ENCODE data around the gene VRK3.
A peak's percentile ranks its signal among the peaks of the same experiment; 100 is the strongest.
"Not testable (repeated sequence)": the region's sequence is repeated elsewhere in the genome, so short reads cannot be mapped to it uniquely, and the experiment has no call there.

VRK3 gene

DNA sequence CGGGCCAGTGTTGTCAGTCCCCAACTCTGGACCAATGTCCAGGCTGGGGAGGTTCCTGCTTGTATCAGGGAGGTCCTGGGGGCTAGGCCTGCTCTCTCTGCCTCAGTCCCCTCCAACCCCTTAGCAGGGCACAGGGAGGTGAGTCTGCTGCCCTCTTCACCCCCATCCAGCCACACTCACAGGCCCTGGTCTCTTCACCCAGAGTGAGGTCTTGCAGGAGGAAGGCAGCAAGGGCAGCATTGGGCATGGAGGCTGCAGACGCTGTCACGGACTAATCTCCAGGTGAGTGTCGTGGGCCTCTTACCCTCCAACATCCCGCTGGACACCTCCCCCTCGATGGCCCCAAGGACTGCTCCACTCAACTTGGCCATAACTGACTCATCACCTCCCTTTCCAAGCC is 52.3 kb downstream of the VRK3 start:
- H3K27me3 Mint-ChIP-seq, result peaks cover 41% of the 10 kb centered on the region
- intact Hi-C loops (cut with micrococcal nuclease), result no loop called here
- peaks cover 40% of the 10 kb centered on the region for H3K36me3 Mint-ChIP-seq (ENCODE audit: low read depth)
- H3K4me1 Mint-ChIP-seq (ENCODE audit: low read depth), result peaks cover 51% of the 10 kb centered on the region
- no peak overlapping the region for H3K4me3 Mint-ChIP-seq
- H3K9me3 Mint-ChIP-seq, result no peaks in the 10 kb centered on the region
- no peak overlapping the region for H3K27ac Mint-ChIP-seq

DNA sequence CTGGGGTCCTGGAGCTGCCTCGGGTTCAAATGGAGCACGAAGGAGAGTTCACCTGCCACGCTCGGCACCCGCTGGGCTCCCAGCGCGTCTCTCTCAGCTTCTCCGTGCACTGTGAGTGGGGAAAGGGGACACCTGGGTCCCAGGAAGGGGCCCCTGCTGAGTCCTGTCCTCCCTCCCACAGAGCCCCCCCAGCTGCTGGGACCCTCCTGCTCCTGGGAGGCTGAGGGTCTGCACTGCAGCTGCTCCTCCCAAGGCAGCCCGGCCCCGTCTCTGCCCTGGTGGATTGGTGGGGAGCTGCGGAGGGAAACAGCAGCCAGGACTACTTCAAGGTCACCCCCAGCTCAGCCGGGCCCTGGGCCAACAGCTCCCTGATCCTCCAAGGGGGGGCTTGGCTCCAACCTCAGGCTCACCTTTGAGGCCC is 53.2 kb downstream of the VRK3 start:
- Mint-ChIP-seq H3K4me3 (no peak overlapping the region), H3K4me1 (ENCODE audit: low read depth) (peaks cover 58% of the 10 kb centered on the region), H3K27me3 (peaks cover 40% of the 10 kb centered on the region), H3K9me3 (no peaks in the 10 kb centered on the region), H3K36me3 (ENCODE audit: low read depth) (peaks cover 31% of the 10 kb centered on the region), H3K27ac (no peak overlapping the region)
- intact Hi-C loops (cut with micrococcal nuclease), result no loop called here

DNA sequence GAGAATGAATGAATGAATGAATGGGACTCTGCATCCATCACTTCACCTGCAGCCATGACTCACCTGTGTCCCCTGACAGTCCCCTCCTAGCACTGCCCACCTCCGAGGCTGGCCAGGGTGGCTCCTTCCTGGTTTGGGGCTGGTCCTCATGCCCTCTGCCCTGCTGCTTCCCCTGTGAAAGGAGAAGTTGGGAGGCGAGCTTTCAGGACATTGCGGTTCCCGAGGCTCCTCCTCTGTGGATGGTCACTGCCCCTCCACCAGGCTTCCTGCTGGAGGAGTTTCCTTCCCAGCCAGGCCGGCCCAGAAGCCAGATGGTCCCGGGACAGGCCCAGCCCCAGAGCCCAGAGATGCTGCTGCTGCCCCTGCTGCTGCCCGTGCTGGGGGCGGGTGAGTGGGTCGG is 55.8 kb downstream of the VRK3 start:
- H3K9me3 Mint-ChIP-seq; H3K36me3 Mint-ChIP-seq (ENCODE audit: low read depth); H3K27ac Mint-ChIP-seq; intact Hi-C loops (cut with micrococcal nuclease); H3K4me3 Mint-ChIP-seq: not testable (repeated sequence)
- H3K27me3 Mint-ChIP-seq, result peaks cover 26% of the 10 kb centered on the region
- H3K4me1 Mint-ChIP-seq (ENCODE audit: low read depth), result peaks cover 59% of the 10 kb centered on the region

DNA sequence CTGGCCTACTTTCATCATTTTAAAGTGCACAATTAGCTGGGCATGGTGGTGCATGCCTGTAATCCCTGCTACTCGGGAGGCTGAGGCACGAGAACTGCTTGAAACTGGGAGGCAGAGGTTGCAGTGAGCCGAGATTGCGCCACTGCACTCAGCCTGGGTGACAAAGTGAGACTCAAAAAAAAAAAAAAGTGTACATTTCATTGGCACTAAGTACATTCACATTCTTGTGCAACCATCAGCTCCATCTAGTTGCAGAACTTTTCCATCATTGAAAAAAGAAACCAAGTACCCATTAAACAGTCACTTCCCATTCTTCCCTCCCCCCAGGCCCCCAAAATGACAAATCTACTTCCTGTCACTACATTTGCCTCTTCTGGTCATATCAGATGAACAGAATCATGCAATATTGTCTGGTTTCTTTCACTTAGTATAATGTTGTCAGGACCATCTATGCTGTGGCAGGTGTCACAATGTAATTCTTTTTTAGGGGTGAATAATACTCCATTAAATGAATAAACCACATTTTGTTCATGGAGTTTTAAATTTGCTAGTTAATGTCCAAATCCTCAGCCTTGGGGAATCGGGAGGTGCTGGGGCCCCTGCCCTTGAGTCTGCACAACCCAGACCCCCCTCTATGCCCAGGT is 56.8 kb downstream of the VRK3 start:
- H3K4me1 Mint-ChIP-seq (ENCODE audit: low read depth), result peaks cover 50% of the 10 kb centered on the region
- no peak overlapping the region for H3K4me3 Mint-ChIP-seq
- H3K27me3 Mint-ChIP-seq, result peaks cover 22% of the 10 kb centered on the region
- H3K36me3 Mint-ChIP-seq (ENCODE audit: low read depth), result peaks cover 4% of the 10 kb centered on the region
- intact Hi-C loops (cut with micrococcal nuclease), result no loop called here
- H3K9me3 Mint-ChIP-seq, result no peaks in the 10 kb centered on the region
- H3K27ac Mint-ChIP-seq, result no peak overlapping the region

DNA sequence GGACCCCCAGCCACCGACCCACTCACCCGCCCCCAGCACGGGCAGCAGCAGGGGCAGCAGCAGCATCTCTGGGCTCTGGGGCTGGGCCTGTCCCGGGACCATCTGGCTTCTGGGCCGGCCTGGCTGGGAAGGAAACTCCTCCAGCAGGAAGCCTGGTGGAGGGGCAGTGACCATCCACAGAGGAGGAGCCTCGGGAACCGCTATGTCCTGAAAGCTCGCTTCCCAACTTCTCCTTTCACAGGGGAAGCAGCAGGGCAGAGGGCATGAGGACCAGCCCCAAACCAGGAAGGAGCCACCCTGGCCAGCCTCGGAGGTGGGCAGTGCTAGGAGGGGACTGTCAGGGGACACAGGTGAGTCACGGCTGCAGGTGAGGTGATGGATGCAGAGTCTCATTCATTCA is 64.2 kb downstream of the VRK3 start, which contains the start of gene SIGLEC11:
SIGLEC11 (minus strand) TSS at position 193 of the 400 bp plus-strand sequence; CDS start at position 102, 91 bp downstream.
- Mint-ChIP-seq H3K4me1 (ENCODE audit: low read depth) (peaks cover 17% of the 10 kb centered on the region), H3K27me3 (peaks cover 14% of the 10 kb centered on the region)
- intact Hi-C loops (cut with micrococcal nuclease); H3K36me3 Mint-ChIP-seq (ENCODE audit: low read depth); H3K27ac Mint-ChIP-seq; H3K9me3 Mint-ChIP-seq; H3K4me3 Mint-ChIP-seq: not testable (repeated sequence)

DNA sequence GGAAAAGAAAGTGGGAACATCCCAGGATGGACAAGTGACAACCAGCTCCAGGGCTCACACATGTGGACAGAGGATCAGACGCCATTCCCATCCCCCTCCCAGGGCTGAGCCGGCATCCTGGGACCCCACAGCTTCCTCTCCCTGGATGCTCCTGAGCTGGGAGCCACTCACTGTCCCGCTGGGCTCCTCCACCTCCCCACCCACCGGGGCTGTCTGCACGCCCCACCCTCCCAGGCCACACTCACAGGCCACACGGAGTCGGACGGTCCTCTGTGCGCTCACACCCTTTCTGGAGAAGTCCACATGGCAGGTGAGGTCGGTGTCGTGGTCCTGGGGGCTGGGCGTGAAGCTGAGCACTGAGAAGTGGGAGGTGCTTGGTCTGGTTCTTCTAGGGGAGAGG is 65.3 kb downstream of the VRK3 start:
- H3K27ac Mint-ChIP-seq; intact Hi-C loops (cut with micrococcal nuclease); H3K4me3 Mint-ChIP-seq; H3K9me3 Mint-ChIP-seq; H3K36me3 Mint-ChIP-seq (ENCODE audit: low read depth): not testable (repeated sequence)
- Mint-ChIP-seq H3K27me3 (peaks cover 14% of the 10 kb centered on the region), H3K4me1 (ENCODE audit: low read depth) (peaks cover 19% of the 10 kb centered on the region)

DNA sequence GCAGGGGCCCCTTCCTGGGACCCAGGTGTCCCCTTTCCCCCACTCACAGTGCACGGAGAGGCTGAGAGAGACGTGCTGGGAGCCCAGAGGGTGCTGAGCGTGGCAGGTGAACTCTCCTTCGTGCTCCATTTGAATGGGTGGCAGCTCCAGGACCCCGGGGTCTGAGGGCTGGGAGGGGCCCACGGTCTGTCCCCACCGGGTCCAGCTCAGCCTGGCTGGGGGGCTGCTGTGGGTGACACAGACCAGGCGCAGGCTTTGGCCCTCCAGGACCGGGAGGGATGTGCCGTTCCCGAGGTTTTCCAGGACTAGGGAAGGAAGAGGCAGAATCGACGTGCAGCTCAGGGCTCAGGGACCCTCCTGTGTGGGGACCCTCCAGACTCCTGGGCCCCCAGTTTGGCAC is 66.6 kb downstream of the VRK3 start:
- Mint-ChIP-seq H3K4me1 (ENCODE audit: low read depth) (peaks cover 32% of the 10 kb centered on the region), H3K27me3 (peaks cover 14% of the 10 kb centered on the region)
- H3K27ac Mint-ChIP-seq; intact Hi-C loops (cut with micrococcal nuclease); H3K9me3 Mint-ChIP-seq; H3K4me3 Mint-ChIP-seq; H3K36me3 Mint-ChIP-seq (ENCODE audit: low read depth): not testable (repeated sequence)

DNA sequence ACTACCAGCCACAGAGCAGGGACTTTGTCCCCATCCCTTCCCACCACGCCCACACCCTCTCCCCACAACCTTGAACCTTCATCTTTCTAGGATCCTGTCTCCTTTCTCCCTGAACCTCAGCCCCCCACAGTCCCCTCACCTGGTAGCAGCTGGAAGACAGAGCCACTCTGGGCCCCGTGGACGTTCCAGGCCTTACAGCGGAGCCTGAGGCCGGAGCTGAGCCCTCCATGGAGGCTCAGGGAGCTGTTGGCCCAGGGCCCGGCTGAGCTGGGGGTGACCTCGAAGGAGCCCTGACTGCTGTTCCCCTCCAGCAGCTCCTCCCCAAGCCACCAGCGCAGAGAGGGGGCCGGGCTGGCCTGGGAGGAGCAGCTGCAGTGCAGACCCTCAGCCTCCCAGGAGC is 67.0 kb downstream of the VRK3 start:
- H3K36me3 Mint-ChIP-seq (ENCODE audit: low read depth); H3K27ac Mint-ChIP-seq; intact Hi-C loops (cut with micrococcal nuclease); H3K4me3 Mint-ChIP-seq; H3K9me3 Mint-ChIP-seq: not testable (repeated sequence)
- Mint-ChIP-seq H3K4me1 (ENCODE audit: low read depth) (peaks cover 37% of the 10 kb centered on the region), H3K27me3 (peaks cover 13% of the 10 kb centered on the region)

DNA sequence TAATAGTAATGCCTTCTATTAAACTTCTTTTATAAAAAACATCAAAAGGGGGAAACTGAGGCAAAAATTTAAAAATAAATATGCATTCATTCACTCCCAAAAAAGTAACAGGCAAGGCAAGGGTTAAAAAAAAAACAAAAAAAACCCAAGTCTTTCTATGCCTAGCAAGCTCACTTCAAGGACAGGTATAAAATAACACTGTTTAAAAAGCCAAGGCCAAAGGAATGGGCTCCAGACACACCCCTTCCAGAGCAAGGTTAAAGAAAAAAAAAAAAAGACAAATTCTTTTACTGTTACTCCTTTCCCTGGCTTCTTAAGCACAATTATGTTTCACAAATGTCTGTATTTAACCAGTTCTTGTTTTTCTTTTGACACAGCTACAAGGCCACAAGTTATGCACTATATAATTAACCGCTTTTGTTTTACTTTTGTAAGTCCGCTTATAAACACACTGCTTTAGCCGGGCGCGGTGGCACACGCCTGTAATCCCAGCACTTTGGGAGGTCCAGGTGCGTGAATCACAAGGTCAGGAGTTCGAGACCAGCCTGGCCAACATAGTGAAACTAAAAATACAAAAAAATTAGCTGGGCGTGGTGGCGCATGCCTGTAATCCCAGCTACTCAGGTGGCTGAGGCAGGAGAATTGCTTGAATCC is 67.8 kb downstream of the VRK3 start:
- H3K4me1 Mint-ChIP-seq (ENCODE audit: low read depth), result peaks cover 44% of the 10 kb centered on the region
- no peak overlapping the region for H3K27ac Mint-ChIP-seq
- H3K9me3 Mint-ChIP-seq, result no peaks in the 10 kb centered on the region
- no peaks in the 10 kb centered on the region for H3K36me3 Mint-ChIP-seq (ENCODE audit: low read depth)
- H3K4me3 Mint-ChIP-seq, result no peak overlapping the region
- intact Hi-C loops (cut with micrococcal nuclease), result no loop called here
- H3K27me3 Mint-ChIP-seq, result peaks cover 14% of the 10 kb centered on the region

DNA sequence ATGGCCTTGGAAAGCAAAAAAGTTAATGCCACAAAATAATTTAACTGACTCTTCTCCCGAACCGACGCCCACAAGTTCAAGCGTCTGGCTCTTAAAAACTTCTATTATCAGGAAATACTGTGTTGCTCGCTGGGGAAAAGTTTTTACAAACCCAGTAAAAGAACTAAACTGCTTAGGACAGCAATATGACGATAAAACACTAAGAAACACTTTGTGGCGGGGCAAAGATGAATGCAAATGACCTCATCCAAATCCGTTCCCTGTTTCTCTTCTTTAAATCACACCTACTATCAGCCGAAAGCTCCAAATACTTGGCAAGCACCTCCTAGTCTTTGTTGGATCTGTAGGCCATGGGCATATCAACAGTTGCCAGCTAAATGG is 69.1 kb downstream of the VRK3 start:
- Mint-ChIP-seq H3K9me3 (no peaks in the 10 kb centered on the region), H3K4me1 (ENCODE audit: low read depth) (peaks cover 53% of the 10 kb centered on the region), H3K4me3 (no peak overlapping the region), H3K36me3 (ENCODE audit: low read depth) (no peaks in the 10 kb centered on the region), H3K27me3 (peaks cover 20% of the 10 kb centered on the region), H3K27ac (no peak overlapping the region)
- intact Hi-C loops (cut with micrococcal nuclease), result no loop called here

DNA sequence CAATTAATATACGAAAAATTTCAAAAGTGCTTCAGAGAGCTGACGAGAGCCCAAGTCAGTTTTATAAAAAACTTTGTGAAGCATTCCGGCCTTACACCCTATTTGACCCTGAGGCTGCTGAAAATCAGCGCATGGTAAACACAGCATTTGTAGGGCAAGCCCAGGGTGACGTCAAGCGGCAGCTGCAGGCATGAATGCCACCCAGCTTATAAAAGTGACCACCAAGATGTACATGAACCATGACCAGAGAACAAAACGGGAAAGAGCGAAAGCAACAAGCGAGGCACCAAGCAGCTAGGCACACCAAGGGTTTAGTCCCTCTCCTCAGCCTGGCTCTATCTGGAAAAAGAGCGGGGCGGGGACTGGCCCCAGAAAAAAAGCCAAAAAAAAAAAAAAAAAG is 70.2 kb downstream of the VRK3 start:
- peaks cover 26% of the 10 kb centered on the region for H3K27me3 Mint-ChIP-seq
- intact Hi-C loops (cut with micrococcal nuclease), result loop anchor here (5.0 kb wide), 1 partner anchor 32 kb away; no protein-coding TSS in a partner anchor
- no peaks in the 10 kb centered on the region for H3K9me3 Mint-ChIP-seq
- no peak overlapping the region for H3K27ac Mint-ChIP-seq
- H3K36me3 Mint-ChIP-seq (ENCODE audit: low read depth), result no peaks in the 10 kb centered on the region
- H3K4me3 Mint-ChIP-seq, result no peak overlapping the region
- peaks cover 54% of the 10 kb centered on the region for H3K4me1 Mint-ChIP-seq (ENCODE audit: low read depth)

DNA sequence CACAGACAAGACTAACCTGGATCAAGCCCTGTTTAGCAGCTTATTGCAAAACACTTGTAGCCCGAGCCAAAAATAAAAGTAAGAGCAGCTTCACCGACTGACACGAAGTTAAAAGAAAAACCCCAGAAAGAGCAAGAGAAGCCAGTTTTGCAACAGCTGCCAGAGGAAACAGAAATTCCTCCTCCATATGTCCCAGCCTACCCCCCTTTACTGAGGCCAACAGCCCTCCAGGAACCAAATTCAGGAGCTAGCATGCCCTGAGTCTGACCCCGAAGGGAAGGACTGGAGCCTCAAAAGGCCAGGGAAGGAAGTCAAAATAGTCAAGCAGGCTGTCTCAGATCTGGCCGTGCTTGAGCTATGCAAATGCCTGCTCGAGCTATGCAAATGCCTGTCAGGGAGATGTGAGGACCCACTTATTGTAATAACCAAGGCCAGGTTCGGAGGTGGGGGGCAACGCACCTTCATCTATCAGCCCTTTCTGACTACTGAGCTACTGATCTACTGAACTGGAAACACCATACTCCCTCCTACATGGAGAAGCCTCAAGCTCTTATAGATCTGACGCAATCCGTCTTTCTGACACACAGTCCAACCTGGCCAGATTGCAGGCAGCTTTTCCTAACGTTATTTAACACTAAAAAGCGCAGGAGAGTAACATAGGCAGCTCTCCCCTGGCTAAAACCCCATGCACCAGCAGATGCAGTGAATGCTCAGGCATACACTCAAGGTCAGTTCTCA is 70.9 kb downstream of the VRK3 start:
- H3K4me3 Mint-ChIP-seq, result peak overlapping the region; percentile 37
- H3K4me1 Mint-ChIP-seq (ENCODE audit: low read depth), result peaks cover 56% of the 10 kb centered on the region
- H3K27ac Mint-ChIP-seq, result peak overlapping the region; percentile 69
- no peaks in the 10 kb centered on the region for H3K36me3 Mint-ChIP-seq (ENCODE audit: low read depth)
- intact Hi-C loops (cut with micrococcal nuclease), result loop anchor here (5.0 kb wide), 1 partner anchor 33 kb away; no protein-coding TSS in a partner anchor
- no peaks in the 10 kb centered on the region for H3K9me3 Mint-ChIP-seq
- H3K27me3 Mint-ChIP-seq, result peaks cover 31% of the 10 kb centered on the region

DNA sequence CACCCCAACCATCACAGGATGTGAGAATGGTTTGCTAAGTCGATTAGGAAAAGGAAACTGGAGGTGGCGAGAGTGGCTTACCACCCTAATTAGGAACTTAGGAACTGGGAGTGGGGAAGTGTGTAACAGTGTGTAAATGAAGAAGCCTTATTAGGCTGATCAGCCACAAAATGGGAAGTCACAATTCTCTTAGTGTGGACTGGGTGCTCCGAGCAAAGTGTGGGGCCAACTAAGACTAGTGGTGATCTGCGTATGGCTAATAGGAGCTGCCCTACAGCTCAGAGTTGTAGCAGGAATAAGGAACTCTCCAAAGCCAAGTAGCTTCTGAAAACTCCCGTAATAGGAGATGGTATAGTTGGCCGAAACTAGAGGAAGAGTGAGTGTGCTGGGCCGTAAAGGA is 71.8 kb downstream of the VRK3 start:
- no peaks in the 10 kb centered on the region for H3K9me3 Mint-ChIP-seq
- H3K4me1 Mint-ChIP-seq (ENCODE audit: low read depth), result peaks cover 56% of the 10 kb centered on the region
- H3K36me3 Mint-ChIP-seq (ENCODE audit: low read depth), result no peaks in the 10 kb centered on the region
- H3K27me3 Mint-ChIP-seq, result peaks cover 34% of the 10 kb centered on the region
- H3K27ac Mint-ChIP-seq, result peak overlapping the region; percentile 69
- H3K4me3 Mint-ChIP-seq, result peak overlapping the region; percentile 33
- intact Hi-C loops (cut with micrococcal nuclease), result loop anchor here (5.0 kb wide), 1 partner anchor 34 kb away; no protein-coding TSS in a partner anchor

DNA sequence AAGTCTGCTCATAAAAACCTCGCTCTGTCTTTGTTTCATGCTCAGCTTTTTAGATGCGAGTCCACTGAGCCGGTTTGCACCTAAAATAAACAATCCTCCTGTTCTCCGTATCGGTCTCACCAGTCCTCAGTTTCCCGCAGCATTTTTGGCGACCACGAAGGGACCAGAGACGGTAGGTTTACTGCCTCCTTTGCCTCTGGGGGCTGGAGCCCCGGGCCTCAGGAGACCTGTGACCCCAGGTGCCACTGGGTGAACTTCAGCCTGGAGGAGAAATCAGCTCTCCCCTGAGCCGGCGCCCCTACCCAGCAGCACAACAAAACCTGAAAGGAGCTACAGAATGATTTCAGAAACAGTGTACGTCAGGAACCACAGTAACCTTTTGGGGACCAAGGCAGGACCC is 72.3 kb downstream of the VRK3 start:
- Mint-ChIP-seq H3K36me3 (ENCODE audit: low read depth) (no peaks in the 10 kb centered on the region), H3K27me3 (peaks cover 33% of the 10 kb centered on the region), H3K9me3 (no peaks in the 10 kb centered on the region), H3K4me3 (no peak overlapping the region), H3K4me1 (ENCODE audit: low read depth) (peaks cover 56% of the 10 kb centered on the region), H3K27ac (no peak overlapping the region)
- intact Hi-C loops (cut with micrococcal nuclease), result loop anchor here (5.0 kb wide), 1 partner anchor 34 kb away; no protein-coding TSS in a partner anchor

Measured in dendritic cell treated with granulocyte-macrophage colony-stimulating factor and Interleukin-4, amounts not matched to agents 40 ng/mL and 50 ng/mL, for 4 days (primary cell).